Measurements from ENCODE around the gene LIN9. TPM values are rescaled to one million over a fixed set of nuclear protein-coding genes. Genes with fewer than 3 reads are reported as not detected.

Gene LIN9
- total and polyA plus RNA-seq, 2 of the 8 experiments (the other 6 are each of a cell fraction or from before 2014, with no cell fraction given), result 5.6 to 12.6 TPM

GRCh38 chr1:226253933-226254332 is 55.0 kb downstream of the LIN9 start:
- Histone ChIP-seq H2BK15ac (ENCODE audit: low read length) (no peak overlapping the region), H3K27ac (ENCODE audit: low read depth, low read length) (no peak overlapping the region), H3K23ac (ENCODE audit: insufficient read length) (no peak overlapping the region), H2BK5ac (ENCODE audit: low read depth, low read length) (no peak overlapping the region), H3K79me1 (ENCODE audit: low read depth, low read length) (no peaks in the 10 kb centered on the region), H2BK120ac (replicated peaks; ENCODE audit: low read depth, low read length) (no peak overlapping the region), H2BK12ac (ENCODE audit: low read depth, low read length) (no peak overlapping the region), H3K9ac (replicated peaks in 1 of 4; ENCODE audit: extremely low read depth in 1 of 4, low read depth in 3 of 4, low read length in 3 of 4) (no peak overlapping the region), H3K4me2 (ENCODE audit: insufficient read depth in 1 of 2, low read depth in 2 of 2, low read length in 2 of 2) (no peak overlapping the region), H3K27me3 (replicated peaks in 1 of 4; ENCODE audit: control insufficient read depth in 3 of 4, extremely low read depth in 1 of 4, insufficient read depth in 3 of 4, low read length in 3 of 4) (no peaks in the 10 kb centered on the region), H2AK5ac (ENCODE audit: low read depth, low read length) (no peak overlapping the region), H4K5ac (ENCODE audit: insufficient read length, low read depth, low read length) (no peak overlapping the region), H3K36me3 (ENCODE audit: control insufficient read depth in 2 of 4, insufficient read depth in 4 of 4, low read length in 3 of 4) (peaks cover 0 to 13% (median 6%) of the 10 kb centered on the region in 4 experiments; a peak in 5 of 8 replicates), H4K20me1 (replicated peaks in 1 of 2; ENCODE audit: control insufficient read depth in 1 of 2, insufficient read depth in 2 of 2, low read length in 2 of 2) (peaks cover 0 to 2% of the 10 kb centered on the region in 2 experiments), H3K79me2 (ENCODE audit: control insufficient read depth in 1 of 2, insufficient read depth in 2 of 2, low read length in 2 of 2) (no peaks in the 10 kb centered on the region), H4K8ac (ENCODE audit: extremely low read depth, insufficient read depth, low read length) (no peak overlapping the region), H4K91ac (replicated peaks; ENCODE audit: insufficient read length, low read length) (no peak overlapping the region), H3K23me2 (ENCODE audit: low read depth, low read length) (no peaks in the 10 kb centered on the region), H2BK20ac (ENCODE audit: low read length) (no peak overlapping the region), H3K9me3 (ENCODE audit: insufficient read depth in 2 of 2, low read depth in 1 of 2, low read length in 1 of 2) (no peaks in the 10 kb centered on the region), H3K14ac (ENCODE audit: insufficient read length) (no peak overlapping the region), H3K18ac (ENCODE audit: extremely low read depth, low read length) (no peak overlapping the region), H3K4me1 (replicated peaks in 1 of 4; ENCODE audit: control insufficient read depth in 3 of 4, insufficient read depth in 4 of 4, low read length in 3 of 4) (no peaks in the 10 kb centered on the region), H2AFZ (ENCODE audit: low read length) (no peak overlapping the region), H3K56ac (replicated peaks; ENCODE audit: insufficient read length, low read depth, low read length) (no peak overlapping the region), H3K4ac (replicated peaks; ENCODE audit: insufficient read length, low read depth, low read length) (no peak overlapping the region), H3K4me3 (ENCODE audit: extremely low read depth in 1 of 4, insufficient read depth in 2 of 4, low read depth in 3 of 4, low read length in 4 of 4) (no peak overlapping the region)
- DNase-seq (ENCODE audit: low read depth in 1 of 2, low spot score in 2 of 2) (no peak), FAIRE-seq (no peak)
- 92% methylated on average over 4 of the region's 4 CpGs; no CpG with 5 or more reads in 1 of the 2 experiments for WGBS, 2 experiments (ENCODE audit: extremely low coverage in 1 of 2, insufficient coverage in 1 of 2, insufficient read length in 1 of 2, insufficient replicate concordance in 2 of 2, low coverage in 1 of 2, low lambda C conversion rate in 2 of 2, missing lambda C conversion rate in 1 of 2)
- ChIA-PET CTCF (ENCODE audit: partially characterized antibody) (interaction anchor here (1.8 kb wide), 1 partner anchor 79 kb away, joined by 4 read pairs; no protein-coding TSS in a partner anchor), POLR2A (ENCODE audit: partially characterized antibody) (no interaction called here)
- no peak for TF ChIP-seq PHF8 (conservative IDR thresholded peaks at IDR 0.05; ENCODE audit: low read depth, low read length)
- TF ChIP-seq SIX5 (IDR thresholded peaks at IDR 0.05; ENCODE audit: low read depth, low read length), result no peak
- TF ChIP-seq ATF2 (IDR thresholded peaks at IDR 0.05; ENCODE audit: low read length), result no peak
- TF ChIP-seq JUN (IDR thresholded peaks at IDR 0.05; ENCODE audit: low read depth, low read length), result no peak
- TF ChIP-seq BACH1 (IDR thresholded peaks at IDR 0.05; ENCODE audit: low read length), result no peak
- TF ChIP-seq NRF1 (IDR thresholded peaks at IDR 0.05; ENCODE audit: low read depth, low read length), result no peak
- no peak for TF ChIP-seq POU5F1 (IDR thresholded peaks at IDR 0.05; ENCODE audit: low read depth, low read length)
- TF ChIP-seq ATF3 (IDR thresholded peaks at IDR 0.05; ENCODE audit: insufficient read depth, low read depth, low read length), result no peak
- TF ChIP-seq SP4 (IDR thresholded peaks at IDR 0.05; ENCODE audit: low read length), result no peak
- TF ChIP-seq E2F6 (IDR thresholded peaks at IDR 0.05), result no peak
- TF ChIP-seq CBX8 (IDR thresholded peaks at IDR 0.05; ENCODE audit: borderline replicate concordance, low read depth, low read length), result no peak
- no peak for TF ChIP-seq RFX5 (IDR thresholded peaks at IDR 0.05; ENCODE audit: borderline replicate concordance, low read depth, low read length)

All from H1 (cell line).